Hair follicle dermal papilla cell (primary cell): Measurements from ENCODE around the gene SS18L1. TPM values are rescaled to one million over a fixed set of nuclear protein-coding genes. Genes with fewer than 3 reads are reported as not detected.

Experiments
- total RNA-seq: library from RNA; depleted of rRNA; stranded (reverse); fragments of >200 nt; gene quantifications from 2 replicates; pipeline ENCODE4 v1.2.3, GENCODE V29; 2012

The SS18L1 gene, protein sequence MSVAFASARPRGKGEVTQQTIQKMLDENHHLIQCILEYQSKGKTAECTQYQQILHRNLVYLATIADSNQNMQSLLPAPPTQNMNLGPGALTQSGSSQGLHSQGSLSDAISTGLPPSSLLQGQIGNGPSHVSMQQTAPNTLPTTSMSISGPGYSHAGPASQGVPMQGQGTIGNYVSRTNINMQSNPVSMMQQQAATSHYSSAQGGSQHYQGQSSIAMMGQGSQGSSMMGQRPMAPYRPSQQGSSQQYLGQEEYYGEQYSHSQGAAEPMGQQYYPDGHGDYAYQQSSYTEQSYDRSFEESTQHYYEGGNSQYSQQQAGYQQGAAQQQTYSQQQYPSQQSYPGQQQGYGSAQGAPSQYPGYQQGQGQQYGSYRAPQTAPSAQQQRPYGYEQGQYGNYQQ
- 14.2 and 16.2 TPM in 2 replicates for total RNA-seq

DNA sequence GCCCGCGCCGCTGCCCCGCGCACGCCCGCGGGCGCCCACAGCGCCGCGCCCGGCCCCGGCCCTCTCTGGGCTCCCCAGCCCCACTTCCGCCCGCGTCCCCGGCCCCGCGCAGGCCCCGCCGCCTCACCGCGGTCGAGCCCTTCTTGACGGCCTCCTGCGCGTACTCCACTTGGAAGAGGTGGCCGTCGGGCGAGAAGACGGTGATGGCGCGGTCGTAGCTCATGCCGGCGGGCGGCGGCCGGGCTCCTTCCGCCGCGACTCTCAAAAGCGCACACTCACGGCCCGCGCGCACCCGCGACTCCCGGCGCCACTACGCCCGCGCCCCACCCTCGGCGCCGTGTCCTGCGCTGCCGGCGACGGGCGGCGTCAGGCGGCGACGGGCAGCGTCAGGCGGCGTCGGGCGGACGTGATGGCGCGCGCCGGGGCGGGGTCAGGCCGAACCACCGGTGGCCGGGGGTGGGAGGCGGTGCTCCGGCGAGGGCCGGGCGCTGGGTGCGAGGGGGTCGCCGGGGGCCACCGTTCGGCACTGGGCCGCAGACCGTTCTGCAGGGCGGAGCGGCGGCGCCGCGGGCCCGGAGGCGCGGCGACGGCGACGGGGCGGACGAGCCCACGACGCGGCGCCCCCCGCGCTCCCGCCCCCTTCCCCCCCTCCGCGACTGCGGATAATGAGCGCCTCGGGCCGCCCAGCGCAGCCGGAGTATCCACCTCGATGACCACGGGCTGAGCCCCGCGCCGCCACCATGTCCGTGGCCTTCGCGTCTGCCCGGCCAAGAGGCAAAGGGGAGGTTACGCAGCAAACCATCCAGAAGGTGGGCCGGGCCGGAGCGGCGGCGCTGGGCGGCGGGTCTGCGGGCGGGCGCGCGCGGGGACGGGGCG, at the start of gene SS18L1, which contains the start of gene PSMA7:
Gene SS18L1, plus strand, starts transcription at position 689 of the 876 bp plus-strand sequence. Its CDS starts 52 bp downstream, at position 741.
Gene PSMA7, minus strand, starts transcription at position 314 of the 876 bp plus-strand sequence. Its CDS starts 91 bp downstream, at position 223.

DNA sequence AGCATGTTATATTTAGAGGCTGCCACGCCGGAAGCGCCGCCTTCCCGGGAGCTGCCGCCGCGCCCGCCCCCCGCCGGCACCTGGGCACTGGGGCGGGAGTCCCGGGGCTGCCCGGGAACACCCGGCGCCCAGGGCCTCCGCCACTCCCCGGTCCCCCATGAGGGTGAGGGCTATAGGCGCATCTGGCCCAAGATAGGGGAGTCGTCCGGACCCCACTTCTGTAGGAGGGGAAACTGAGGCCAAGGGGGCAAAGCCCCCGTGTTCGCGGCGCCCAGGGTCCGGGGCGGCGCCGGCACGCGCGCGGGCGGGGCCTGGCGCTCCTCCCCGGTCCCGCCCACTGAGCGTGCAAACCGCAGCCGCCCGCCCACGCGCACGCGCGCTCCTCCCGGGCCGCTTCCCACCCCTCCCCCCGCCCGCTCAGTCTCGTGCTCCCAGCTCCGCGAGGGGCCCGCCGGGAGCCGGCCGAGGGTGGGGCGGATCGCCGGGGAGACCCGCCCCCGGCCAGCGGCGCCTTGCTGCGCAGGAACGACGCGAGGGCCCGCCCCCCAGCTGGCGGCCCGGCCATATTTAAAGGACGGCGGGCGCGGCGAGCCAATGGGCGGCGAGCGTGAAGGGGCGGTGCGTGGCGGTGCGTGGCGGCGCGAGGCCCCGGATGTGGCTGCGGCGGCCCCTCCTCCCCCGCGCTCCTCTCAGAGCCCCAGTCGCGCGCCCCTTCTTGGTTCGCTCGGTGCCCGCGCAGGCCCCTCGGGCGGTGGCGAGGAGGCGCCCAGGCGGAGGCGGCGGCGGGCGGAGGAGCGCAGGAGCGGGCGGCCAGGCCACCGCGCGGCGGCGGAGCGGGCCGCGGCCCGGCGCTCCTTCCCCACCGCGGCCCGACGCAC, 21.6 kb upstream of the SS18L1 start, which contains the start of gene LSM14B:
Gene LSM14B, plus strand, starts transcription at position 700 of the 878 bp plus-strand sequence. CDS start 192 bp downstream, outside the sequence.

DNA sequence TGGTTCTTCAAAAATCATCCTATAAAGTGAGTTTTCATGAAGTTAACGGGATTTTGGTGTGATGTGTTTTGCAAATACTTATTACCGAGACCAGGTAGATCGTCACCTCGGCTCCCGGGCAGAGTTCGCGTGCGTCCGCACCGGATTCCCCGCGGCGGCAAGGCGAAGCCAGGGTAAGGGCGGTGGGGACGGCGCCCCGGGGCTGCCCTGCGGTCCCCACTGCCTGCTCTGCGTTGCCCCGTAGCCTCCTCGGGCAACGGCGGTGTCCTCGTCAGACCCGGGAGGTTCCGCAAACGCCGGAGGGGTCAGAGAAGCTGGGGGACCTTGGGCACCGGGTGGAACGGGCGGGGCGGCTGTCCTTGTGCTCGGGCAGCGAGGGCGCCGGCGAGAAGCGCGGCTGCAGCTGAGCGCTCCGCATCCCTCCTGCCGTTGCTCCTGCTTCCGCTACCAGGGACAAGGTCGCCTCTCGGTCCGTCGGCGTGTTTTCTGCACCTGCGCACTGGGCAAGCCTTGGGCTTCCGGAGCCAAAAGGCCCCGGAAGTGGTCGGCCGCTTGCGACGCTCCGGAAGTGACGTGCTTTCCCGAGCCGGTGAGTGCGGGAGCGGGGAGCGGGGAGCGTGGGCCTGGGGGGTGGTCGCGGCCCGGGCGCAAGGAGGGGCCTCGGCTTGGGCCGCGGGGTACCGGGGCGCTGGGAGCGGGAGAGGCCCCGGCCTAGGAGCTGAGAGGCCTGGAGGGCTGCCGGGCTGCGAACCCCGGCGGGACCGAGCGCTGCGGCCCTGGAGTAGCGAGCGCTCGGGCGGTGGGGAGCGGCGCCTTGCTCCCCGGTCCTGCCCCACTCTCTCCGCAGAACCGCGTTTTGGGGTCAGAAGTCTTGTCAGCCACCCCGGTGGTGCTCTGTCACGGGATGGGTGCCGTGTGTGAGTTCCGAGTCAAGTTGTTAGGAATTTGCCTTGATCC, 39.2 kb downstream of the SS18L1 start, which contains the start of gene MTG2:
Gene MTG2, plus strand, starts transcription at position 560 of the 957 bp plus-strand sequence. CDS start 10,393 bp downstream, outside the sequence.

DNA sequence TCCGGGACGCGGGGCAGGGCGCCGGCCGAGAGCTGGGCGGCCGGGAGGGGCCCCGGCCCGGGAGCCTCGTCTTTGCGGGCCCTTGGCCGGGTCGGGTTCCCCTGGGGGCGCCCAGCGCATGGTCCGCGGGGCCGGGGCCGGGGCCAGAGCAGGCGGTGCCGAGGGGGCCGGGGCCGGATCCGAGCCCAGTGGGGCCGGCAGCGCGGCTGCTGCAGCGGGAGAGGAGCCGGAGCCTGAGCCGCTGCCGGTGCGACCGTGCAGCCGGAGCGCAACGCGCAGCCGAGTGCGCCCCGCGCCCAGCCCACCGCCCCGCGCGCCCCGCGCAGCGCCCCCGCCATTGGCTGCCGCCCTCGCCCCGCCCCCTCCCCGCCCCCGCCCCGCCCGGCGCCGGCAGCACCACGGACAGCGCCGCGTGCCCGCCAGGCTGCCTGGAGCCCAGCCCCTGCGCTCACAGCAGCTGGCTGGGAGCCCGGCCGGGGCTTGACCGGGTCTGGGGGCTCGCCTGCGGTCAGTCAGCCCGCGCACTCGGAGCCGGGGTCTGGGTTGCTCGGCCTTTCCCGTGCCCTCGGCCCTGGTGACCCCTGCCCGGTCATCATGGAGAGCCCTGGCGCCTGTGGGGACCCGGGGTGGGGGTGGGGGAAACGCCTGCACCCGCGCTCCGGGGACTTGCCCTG, 76.6 kb downstream of the SS18L1 start, which contains the start of gene HRH3:
Gene HRH3, minus strand, starts transcription at position 287 of the 674 bp plus-strand sequence. CDS start 308 bp downstream, outside the sequence.

Other genes starting within 250 kb of the SS18L1 start
- 5.1 and 5.8 TPM in 2 replicates for gene TAF4, start 77.9 kb upstream of the SS18L1 start, total RNA-seq
- 65.9 and 73.3 TPM in 2 replicates for gene LSM14B, start 21.3 kb upstream of the SS18L1 start, total RNA-seq
- gene PSMA7, start 375 bp upstream of the SS18L1 start, total RNA-seq, result 152 and 178 TPM in 2 replicates
- gene MTG2, start 39.3 kb downstream of the SS18L1 start, total RNA-seq, result 13.6 and 23.5 TPM in 2 replicates
- gene HRH3, start 76.5 kb downstream of the SS18L1 start, total RNA-seq, result not detected in 2 replicates
- gene OSBPL2, start 94.8 kb downstream of the SS18L1 start, total RNA-seq, result 45.4 and 46.6 TPM in 2 replicates
- 86.6 and 90.1 TPM in 2 replicates for gene ADRM1, start 159.2 kb downstream of the SS18L1 start, total RNA-seq
- gene LAMA5, start 223.5 kb downstream of the SS18L1 start, total RNA-seq, result 12.8 and 14.3 TPM in 2 replicates
- gene RPS21, start 243.3 kb downstream of the SS18L1 start, total RNA-seq, result 438 and 731 TPM in 2 replicates